HEK293T (cell line): ENCODE results near the gene NEMP2.

Experiments used
- CTCF ChIA-PET: fragments of 350-600 bp; formaldehyde crosslinking; extraction: SDS; loops from one replicate; lab custom pipeline; 2021; ENCODE audit warnings: antibody characterized with exemption, inconsistent platforms; lab: Yijun Ruan, JAX
- POLR2A ChIA-PET: fragments of 350-600 bp; formaldehyde crosslinking; extraction: SDS; loops from one replicate; lab custom pipeline; 2020; ENCODE audit warnings: antibody characterized with exemption, inconsistent platforms; lab: Yijun Ruan, JAX
- DNase-seq: peaks from one replicate; pipeline ENCODE4 v3.0.0; 2012; ENCODE audit warnings: mixed read lengths; ENCODE audit errors: extremely low spot score
- ARNT ChIP-seq: fragments of 450-650 bp; IDR thresholded peaks from 2 replicates; pipeline ENCODE4 v1.6.1; 2017; ENCODE audit warnings: mild to moderate bottlenecking
- BHLHE40 ChIP-seq: fragments of 450-650 bp; IDR thresholded peaks from 2 replicates; pipeline ENCODE4 v1.6.1; 2016; ENCODE audit warnings: mild to moderate bottlenecking, moderate library complexity, borderline replicate concordance
- CTBP1 ChIP-seq: fragments of 450-650 bp; IDR thresholded peaks from 2 replicates; pipeline ENCODE4 v1.6.1; 2016; ENCODE audit warnings: borderline replicate concordance
- ELF4 ChIP-seq: fragments of 450-650 bp; IDR thresholded peaks from 2 replicates; pipeline ENCODE4 v1.6.1; 2017; ENCODE audit warnings: antibody characterized with exemption
- FOXA1 ChIP-seq: fragments of 450-650 bp; IDR thresholded peaks from 2 replicates; pipeline ENCODE4 v1.6.1; 2016; ENCODE audit warnings: mild to moderate bottlenecking
- FOXK2 ChIP-seq: fragments of 450-650 bp; IDR thresholded peaks from 2 replicates; pipeline ENCODE4 v1.6.1; 2016; ENCODE audit warnings: mild to moderate bottlenecking
- FOXM1 ChIP-seq: fragments of 450-650 bp; IDR thresholded peaks from 2 replicates; pipeline ENCODE4 v1.6.1; 2017; ENCODE audit warnings: mild to moderate bottlenecking, borderline replicate concordance
- HDGF ChIP-seq: fragments of 450-650 bp; IDR thresholded peaks from 2 replicates; pipeline ENCODE4 v1.6.1; 2017; ENCODE audit warnings: antibody characterized with exemption, borderline replicate concordance
- L3MBTL2 ChIP-seq: fragments of 450-650 bp; conservative IDR thresholded peaks from 2 replicates; pipeline ENCODE4 v1.6.1; 2016; ENCODE audit warnings: mild to moderate bottlenecking
- LEF1 ChIP-seq: fragments of 450-650 bp; IDR thresholded peaks from 2 replicates; pipeline ENCODE4 v1.6.1; 2017; ENCODE audit warnings: mild to moderate bottlenecking, borderline replicate concordance
- NFRKB ChIP-seq: fragments of 450-650 bp; IDR thresholded peaks from 2 replicates; pipeline ENCODE4 v1.6.1; 2016; ENCODE audit warnings: mild to moderate bottlenecking, moderate library complexity
- PKNOX1 ChIP-seq: fragments of 450-650 bp; IDR thresholded peaks from 2 replicates; pipeline ENCODE4 v1.6.1; 2016
- SP1 ChIP-seq: fragments of 450-650 bp; IDR thresholded peaks from 2 replicates; pipeline ENCODE4 v1.6.1; 2017
- SUZ12 ChIP-seq: fragments of 450-650 bp; IDR thresholded peaks from 2 replicates; pipeline ENCODE4 v1.6.1; 2016; ENCODE audit warnings: mild to moderate bottlenecking
- TARDBP ChIP-seq: fragments of 450-650 bp; IDR thresholded peaks from 2 replicates; pipeline ENCODE4 v1.6.1; 2016
- ZNF384 ChIP-seq: fragments of 450-650 bp; IDR thresholded peaks from 2 replicates; pipeline ENCODE4 v1.6.1; 2016

Gene NEMP2

GRCh38 chr2:190579915-190580846 is 45.7 kb upstream of the NEMP2 start:
- ChIA-PET POLR2A (no interaction called here), CTCF (interaction anchor here (0.9 kb wide), 1 partner anchor 100 kb away, joined by 3 read pairs; no protein-coding TSS in a partner anchor)
- TF ChIP-seq HDGF = no peak
- no peak for TF ChIP-seq SUZ12
- no peak for DNase-seq

GRCh38 chr2:190579058-190579410 is 44.5 kb upstream of the NEMP2 start:
- no peak for DNase-seq
- CTCF ChIA-PET = no interaction called here
- POLR2A ChIA-PET = no interaction called here
- TF ChIP-seq SP1 (no peak), FOXA1 (no peak), TARDBP (no peak), FOXM1 (no peak), PKNOX1 (no peak), BHLHE40 (no peak), LEF1 (no peak), HDGF (no peak), CTBP1 (no peak), NFRKB (no peak), SUZ12 (no peak), FOXK2 (no peak), ELF4 (no peak), L3MBTL2 (no peak), ARNT (no peak), ZNF384 (no peak)

GRCh38 chr2:190578158-190579057 is 43.9 kb upstream of the NEMP2 start:
- POLR2A ChIA-PET = interaction anchor here (1.8 kb wide), 1 partner anchor 16 kb away, joined by 3 read pairs; no protein-coding TSS in a partner anchor
- no peak for TF ChIP-seq ELF4
- no peak for TF ChIP-seq CTBP1
- TF ChIP-seq TARDBP = no peak
- CTCF ChIA-PET = no interaction called here
- no peak for DNase-seq

GRCh38 chr2:190576573-190576972 is 42.1 kb upstream of the NEMP2 start:
- POLR2A ChIA-PET = interaction anchor here (1.8 kb wide), 1 partner anchor 14 kb away, joined by 3 read pairs; no protein-coding TSS in a partner anchor
- CTCF ChIA-PET = no interaction called here
- no peak for DNase-seq
- TF ChIP-seq TARDBP = no peak
- no peak for TF ChIP-seq HDGF
- TF ChIP-seq L3MBTL2 = no peak
- TF ChIP-seq FOXM1 = no peak
- no peak for TF ChIP-seq SUZ12
- TF ChIP-seq ZNF384 = no peak
- no peak for TF ChIP-seq SP1
- no peak for TF ChIP-seq ELF4
- no peak for TF ChIP-seq CTBP1
- no peak for TF ChIP-seq PKNOX1

GRCh38 chr2:190575263-190575662 is 40.7 kb upstream of the NEMP2 start:
- no peak for DNase-seq
- CTCF ChIA-PET = no interaction called here
- POLR2A ChIA-PET = no interaction called here
- TF ChIP-seq PKNOX1 = no peak
- TF ChIP-seq SP1 = no peak
- TF ChIP-seq LEF1 = no peak
- TF ChIP-seq CTBP1 = no peak
- TF ChIP-seq ARNT = no peak
- TF ChIP-seq NFRKB = no peak
- no peak for TF ChIP-seq ELF4
- TF ChIP-seq SUZ12 = no peak

- TF ChIP-seq HDGF (no peak), BHLHE40 (no peak)
- CTCF ChIA-PET = no interaction called here
- POLR2A ChIA-PET = no interaction called here
- no peak for DNase-seq
These were observed 39.6 kb upstream of the NEMP2 start for GRCh38 chr2:190574169-190574568.
